Fibroblast of pulmonary artery (primary cell): ENCODE data around the gene CUX1.

Experiments used
- DNase-seq: peaks from one replicate; pipeline ENCODE4 v3.0.0-alpha.2; 2010; ENCODE audit warnings: low read depth
- H3K4me3 ChIP-seq: replicated peaks from 2 replicates; pipeline ENCODE4 v1.5.1; 2011; ENCODE audit warnings: low read depth, mild to moderate bottlenecking, control low read depth, low read length, moderate library complexity
- CTCF ChIP-seq: IDR thresholded peaks from 2 replicates; pipeline ENCODE4 v1.5.1; 2011; ENCODE audit warnings: mild to moderate bottlenecking, control low read depth, low read length, inconsistent platforms; ENCODE audit errors: missing control alignments

Gene CUX1

DNA sequence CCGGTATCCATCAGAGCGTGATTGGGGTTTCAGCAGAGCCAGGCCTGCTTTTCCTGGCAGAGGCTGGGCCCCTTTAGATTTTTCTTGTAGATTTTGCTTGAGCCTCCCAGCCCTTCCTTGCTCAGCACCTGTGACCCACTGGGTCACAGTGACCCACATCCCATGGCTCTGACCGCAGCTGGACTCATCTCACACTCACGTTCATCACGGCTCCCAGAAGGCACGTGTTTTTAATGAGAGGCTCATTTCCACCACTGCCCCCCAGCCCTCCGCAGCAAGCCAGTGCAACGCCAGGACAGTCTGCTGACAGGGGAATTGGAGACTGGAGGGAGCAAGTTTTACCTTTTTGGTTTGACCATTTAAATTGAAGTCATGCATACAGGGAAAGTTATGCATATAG, 155.7 kb downstream of the CUX1 start:
- no peak for TF ChIP-seq CTCF
- no peak for DNase-seq
- no peak overlapping the region for H3K4me3 ChIP-seq

GRCh38 chr7:101974393-101974792, 157.0 kb downstream of the CUX1 start:
- no peak for DNase-seq
- no peak overlapping the region for H3K4me3 ChIP-seq
- TF ChIP-seq CTCF = no peak

DNA sequence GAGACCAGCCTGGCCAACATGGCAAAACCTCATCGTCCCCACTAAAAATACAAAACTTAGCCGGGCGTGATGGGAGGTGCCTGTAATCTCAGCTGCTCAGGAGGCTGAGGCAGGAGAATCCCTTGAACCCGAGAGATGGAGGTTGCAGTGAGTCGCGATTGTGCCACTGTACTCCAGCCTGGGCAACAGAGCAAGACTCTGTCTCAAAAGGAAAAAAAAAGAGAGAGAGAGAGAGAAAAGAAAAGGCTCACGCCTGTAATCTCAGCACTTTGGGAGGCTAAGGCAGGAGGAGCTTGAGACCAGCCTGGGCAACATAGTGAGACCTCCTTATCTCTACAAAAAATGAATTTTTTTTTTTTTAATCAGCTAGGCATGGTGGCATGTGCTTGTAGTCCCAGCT, 157.6 kb downstream of the CUX1 start:
- no peak for TF ChIP-seq CTCF
- H3K4me3 ChIP-seq = no peak overlapping the region
- DNase-seq = no peak

DNA sequence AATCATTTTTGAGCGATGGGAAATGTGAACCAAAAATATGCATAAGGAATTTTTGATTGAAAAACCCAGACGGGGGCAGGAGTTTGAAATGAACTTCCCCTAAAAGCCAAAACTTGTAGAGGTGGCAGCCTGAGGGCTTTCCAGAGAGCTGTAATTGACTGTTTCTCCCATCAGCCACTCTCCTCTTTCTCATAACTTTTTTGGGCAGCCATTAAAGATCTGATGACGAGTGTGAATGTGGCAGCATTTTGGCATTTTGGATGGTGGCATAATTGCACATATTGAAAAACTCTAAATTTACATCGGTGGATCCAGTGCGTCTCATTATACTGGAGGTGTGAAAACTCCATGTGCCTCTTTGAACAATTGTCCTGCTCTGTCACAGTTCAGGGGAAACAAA, 159.0 kb downstream of the CUX1 start:
- TF ChIP-seq CTCF = no peak
- no peak for DNase-seq

DNA sequence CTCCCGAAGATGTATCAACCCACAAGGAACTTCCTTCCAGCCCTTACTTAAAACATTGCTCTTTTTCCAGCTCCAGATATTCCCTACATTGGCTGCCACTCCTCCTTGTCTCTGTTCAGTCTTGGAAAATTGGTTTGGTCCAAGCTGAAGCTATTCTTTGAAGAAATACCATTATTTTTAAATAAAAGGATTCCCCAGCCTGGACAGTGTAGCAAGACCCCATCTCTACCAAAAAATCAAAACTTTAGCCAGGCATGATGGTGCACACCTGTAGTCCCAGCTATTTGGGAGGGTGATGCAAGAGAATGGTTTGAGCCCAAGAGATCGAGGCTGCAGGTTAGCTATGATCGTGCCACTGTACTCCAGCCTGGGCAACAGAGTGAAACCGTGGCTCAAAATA, 159.8 kb downstream of the CUX1 start:
- no peak overlapping the region for H3K4me3 ChIP-seq
- no peak for DNase-seq
- TF ChIP-seq CTCF = no peak

More for the DNA sequence above, 159.0 kb downstream of the CUX1 start:
- no peak overlapping the region for H3K4me3 ChIP-seq

DNA sequence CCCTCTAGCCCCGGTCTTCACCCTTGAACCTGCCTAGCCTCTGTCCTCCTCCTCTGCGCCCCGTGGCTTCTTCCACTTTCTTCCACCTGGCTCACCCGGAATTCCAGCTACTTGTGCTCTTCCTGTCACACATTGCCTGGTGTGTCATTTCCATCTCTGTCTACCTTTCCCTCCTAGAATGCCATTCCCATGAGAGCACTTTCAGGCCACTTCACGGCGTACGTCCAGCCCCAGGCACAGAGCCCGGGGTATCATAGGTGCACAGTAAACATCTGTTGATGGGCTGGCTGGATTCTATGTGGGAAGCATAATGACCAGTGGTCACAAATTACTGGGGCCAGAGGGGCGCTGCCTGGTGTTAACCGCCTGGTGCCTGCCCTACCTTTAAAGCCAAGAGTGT, 161.3 kb downstream of the CUX1 start:
- DNase-seq = no peak
- no peak for TF ChIP-seq CTCF
- no peak overlapping the region for H3K4me3 ChIP-seq

GRCh38 chr7:101983147-101983811, 165.9 kb downstream of the CUX1 start:
- no peak overlapping the region for H3K4me3 ChIP-seq
- no peak for DNase-seq
- TF ChIP-seq CTCF = no peak
